ENCODE measurements around the gene OPTC.
"Not testable (repeated sequence)": the region's sequence is repeated elsewhere in the genome, so short reads cannot be mapped to it uniquely, and the experiment has no call there.

Gene OPTC

DNA sequence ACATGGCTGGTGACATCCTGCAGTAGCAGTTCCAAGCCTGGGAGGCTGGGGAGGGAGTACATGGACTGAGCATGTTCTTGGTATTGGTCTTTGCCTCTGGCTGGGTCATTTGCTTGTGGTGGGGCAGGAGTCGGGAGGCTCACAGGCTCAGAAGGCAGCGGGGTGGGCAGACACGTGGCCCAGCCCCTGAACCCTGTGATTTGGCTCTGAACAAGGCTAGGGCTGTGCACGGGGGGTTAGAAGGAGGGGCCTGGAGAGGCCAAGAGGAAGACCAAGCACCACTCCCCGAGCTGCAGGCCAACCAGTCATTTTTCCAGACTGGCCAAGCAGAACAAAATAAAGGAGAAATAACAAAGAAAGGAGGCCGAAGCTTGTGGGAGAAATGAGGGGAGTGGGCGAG lies 28.0 kb upstream of the OPTC start:
- no peak for DNase-seq (ENCODE audit: low spot score)

DNA sequence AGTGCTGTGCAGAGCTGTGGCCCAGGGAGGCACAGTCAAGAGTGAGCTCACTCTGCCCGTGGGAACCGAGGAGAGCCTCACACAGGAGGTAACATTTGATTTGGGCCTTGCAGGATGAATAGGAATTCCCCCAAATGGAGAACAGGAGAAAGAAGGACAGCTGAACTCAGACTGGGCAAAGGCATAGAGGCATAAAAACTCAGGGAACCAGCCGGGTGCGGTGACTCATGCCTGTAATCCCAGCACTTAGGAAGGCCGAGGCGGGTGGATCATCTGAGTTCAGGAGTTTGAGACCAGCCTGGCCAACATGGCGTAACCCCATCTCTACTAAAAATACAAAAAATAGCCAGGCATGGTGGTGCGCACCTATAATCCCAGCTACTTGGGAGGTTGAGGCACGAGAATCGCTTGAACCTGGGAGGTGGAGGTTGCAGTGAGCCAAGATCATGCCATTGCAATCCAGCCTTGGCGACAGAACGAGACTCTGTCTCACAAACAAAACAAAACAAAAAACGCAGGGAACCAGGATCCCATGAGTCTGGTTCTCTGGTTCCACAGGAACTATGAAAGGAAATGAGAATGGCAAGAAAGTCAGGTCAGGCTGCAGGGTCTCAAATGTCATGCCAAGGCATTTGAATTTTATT lies 26.9 kb upstream of the OPTC start:
- DNase-seq (ENCODE audit: low spot score), result not testable (repeated sequence)

- DNase-seq (ENCODE audit: low spot score), result no peak
These were observed 26.4 kb upstream of the OPTC start for GRCh38 chr1:203467550-203467921.

- no peak for DNase-seq (ENCODE audit: low spot score)
These were observed 25.6 kb upstream of the OPTC start for GRCh38 chr1:203468326-203468725.

DNA sequence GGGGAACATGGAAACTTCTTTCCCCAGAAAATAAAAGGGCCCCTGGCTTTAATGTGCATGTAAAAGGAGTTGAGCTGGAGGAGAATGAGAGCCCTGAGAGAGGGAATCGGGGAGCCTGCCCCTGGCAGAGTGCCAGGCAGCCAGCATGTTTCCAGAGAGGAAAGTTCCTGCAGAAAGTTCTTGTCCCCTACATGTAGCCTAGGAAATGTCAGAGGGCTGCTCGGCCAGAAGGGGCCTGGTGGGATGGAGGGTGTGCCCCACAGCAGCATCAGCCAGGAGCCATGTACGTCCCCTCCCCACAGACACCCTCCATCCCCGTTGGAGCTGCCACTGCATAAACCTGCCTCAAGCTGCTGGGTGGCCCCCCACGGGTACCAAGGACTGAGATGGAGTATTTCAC lies 23.7 kb upstream of the OPTC start:
- DNase-seq (ENCODE audit: low spot score), result no peak

DNA sequence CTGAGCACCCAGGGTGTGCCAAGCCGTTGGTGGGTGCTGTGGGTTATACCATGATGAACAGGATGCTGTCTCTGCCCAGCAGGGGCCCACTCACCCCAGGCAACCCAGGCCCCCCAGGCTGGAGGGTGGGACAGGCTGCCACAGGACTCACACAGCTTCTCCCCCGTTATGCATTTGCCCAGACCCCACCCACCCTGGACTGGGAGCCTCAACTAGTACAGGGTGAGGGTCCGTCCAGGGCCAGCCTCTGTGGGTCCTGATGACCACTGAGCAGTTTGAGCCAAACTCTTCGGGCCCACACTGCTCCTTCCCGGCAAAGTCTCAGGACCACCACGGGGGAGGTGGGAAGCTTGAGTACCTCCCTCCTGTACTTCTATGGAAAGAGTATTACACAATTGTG lies 22.1 kb upstream of the OPTC start:
- no peak for DNase-seq (ENCODE audit: low spot score)

GRCh38 chr1:203473281-203473680 lies 20.7 kb upstream of the OPTC start:
- no peak for DNase-seq (ENCODE audit: low spot score)

- no peak for DNase-seq (ENCODE audit: low spot score)
These were observed 20.1 kb upstream of the OPTC start for GRCh38 chr1:203473781-203474305.

- DNase-seq (ENCODE audit: low spot score), result no peak
These were observed 18.7 kb upstream of the OPTC start, which contains the start of gene PRELP for GRCh38 chr1:203475012-203475981. Gene PRELP, plus strand, starts transcription at chr1:203475806. Its CDS starts 7,379 bp downstream, at chr1:203483185.

DNA sequence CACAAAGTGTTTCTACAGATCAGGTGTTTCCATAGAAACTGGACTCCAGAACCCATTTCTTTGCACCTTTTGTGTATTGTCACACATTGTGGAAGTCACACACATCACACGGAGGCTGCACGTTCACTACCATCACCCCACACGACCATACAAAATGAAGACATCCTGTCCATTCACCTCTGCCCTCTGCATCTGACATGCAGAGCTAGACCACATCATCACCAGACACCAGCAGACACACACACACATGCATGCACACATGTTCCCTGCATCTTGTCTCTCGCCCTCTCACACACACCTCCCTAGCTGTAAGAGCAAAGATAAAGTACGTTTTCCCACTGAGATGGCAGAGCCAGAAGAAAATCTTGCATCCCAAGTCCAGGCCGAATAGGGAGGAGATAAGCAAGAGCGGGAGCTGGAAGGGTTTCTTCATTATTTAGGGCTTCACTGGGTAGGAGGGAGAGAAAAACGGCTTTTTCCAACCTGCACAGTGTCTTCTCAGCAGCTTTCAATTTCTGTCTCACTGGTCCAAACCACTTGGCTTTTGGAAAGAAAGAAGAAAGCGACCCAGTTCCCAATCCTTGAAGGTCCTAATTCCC lies 17.6 kb upstream of the OPTC start:
- no peak for DNase-seq (ENCODE audit: low spot score)

- no peak for DNase-seq (ENCODE audit: low spot score)
These were observed 16.2 kb upstream of the OPTC start for GRCh38 chr1:203477748-203478147.

GRCh38 chr1:203478231-203478630 lies 15.7 kb upstream of the OPTC start:
- no peak for DNase-seq (ENCODE audit: low spot score)

DNA sequence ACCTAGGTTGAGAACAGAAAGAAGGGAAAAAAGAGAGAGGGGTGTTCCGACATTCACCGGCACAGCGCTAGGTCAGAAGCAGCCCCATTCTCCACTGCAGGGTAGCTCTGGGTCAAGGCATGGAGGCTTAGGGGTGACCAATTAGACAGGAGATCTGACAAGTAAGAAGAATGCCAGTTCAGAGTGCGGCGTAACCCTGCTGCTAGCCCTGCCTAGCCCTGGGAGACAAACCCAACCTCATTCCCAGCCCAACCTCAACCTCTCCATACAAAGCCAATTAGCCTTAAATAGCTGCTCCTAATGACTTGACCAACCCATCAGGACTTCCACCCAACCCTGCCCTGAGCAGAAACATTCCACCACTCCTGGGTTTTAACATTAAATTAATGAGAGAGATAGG lies 15.0 kb upstream of the OPTC start:
- DNase-seq (ENCODE audit: low spot score), result no peak

DNA sequence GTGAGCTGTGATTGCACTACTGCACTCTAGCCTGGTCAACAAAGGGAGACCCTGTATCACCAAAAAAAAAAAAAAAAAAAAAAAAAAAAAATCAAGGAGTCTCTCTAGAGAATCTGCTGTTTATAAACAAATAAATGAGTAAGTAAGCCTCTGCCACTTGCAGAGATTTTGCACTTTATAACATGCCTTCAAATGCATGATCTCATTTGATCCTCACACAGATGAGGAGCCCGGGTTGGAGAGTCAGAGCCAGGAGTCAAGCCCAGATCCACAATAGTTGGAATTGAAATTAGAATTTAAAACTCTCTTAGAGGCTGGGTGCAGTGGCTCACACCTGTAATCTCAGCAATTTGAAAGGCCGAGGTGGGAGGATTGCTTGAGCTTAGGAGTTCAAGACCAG lies 14.3 kb upstream of the OPTC start:
- DNase-seq (ENCODE audit: low spot score), result no peak

DNA sequence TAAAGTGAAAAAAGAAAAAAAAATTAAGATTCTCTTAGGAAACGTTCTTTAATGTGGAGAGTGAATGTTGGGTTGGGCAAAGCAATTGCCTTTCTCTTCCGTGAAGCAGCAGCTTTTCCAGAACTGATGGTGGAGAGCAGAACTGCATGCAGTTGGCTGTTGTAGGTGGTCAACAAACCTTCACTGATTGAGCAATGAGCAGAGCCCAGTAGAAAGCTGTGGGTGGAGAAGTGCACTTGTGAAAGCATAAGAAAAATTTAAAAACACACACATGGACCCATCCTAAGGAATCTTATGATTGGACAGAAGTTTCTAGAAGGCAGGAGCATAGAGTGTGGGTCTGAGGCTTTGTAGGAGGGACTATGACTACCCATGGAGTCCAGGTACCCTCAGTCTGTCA lies 13.9 kb upstream of the OPTC start:
- peak; percentile 44 for DNase-seq (ENCODE audit: low spot score)

DNA sequence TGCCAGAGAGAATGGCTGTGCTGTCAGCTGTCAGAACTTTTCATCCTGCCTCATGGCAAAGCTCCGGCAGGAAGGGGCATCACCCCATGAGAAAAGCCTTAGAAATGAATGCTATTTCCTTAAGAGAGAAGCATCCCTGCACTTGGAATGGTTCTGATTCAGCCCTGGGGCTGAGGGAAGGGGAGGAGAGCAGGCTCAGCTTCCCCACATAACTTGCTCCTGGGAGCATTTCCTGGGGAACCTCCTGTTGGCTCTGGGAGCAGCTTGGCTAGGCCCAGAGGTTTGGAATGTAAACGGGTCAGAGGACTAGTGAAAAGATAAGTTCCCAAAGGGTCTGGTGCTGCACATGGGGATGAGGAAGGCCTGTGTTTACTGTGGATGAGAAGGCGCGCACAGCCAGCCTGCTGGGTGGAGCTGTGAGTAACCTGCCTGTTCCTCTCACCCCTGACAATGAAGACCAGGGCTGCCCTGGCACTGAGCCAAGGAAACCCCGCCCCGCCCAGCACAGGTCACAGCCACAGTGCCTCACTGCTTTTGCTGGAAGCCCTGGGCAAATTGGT lies 13.3 kb upstream of the OPTC start:
- peak; percentile 40 for DNase-seq (ENCODE audit: low spot score)

DNA sequence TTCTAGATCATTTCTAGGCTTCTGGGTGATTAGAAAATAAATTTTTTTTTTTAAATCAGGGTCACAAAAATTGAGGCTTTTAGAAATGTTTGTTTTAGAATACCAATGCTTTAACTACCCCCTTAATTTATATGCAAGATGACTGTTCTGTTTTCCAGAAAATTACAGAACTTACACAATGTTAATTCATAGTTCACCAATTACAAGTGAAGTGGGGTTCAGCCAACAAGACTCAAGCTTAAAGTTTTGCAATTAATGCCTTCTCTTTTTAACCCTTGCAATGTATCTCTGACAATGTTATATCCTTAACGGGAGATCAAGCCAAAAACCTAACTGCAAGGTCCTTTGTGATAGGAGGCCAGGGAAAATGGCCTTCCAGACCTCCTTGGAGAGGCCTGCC lies 12.8 kb upstream of the OPTC start:
- no peak for DNase-seq (ENCODE audit: low spot score)

- no peak for DNase-seq (ENCODE audit: low spot score)
These were observed 7.2 kb upstream of the OPTC start for GRCh38 chr1:203486618-203487370.

DNA sequence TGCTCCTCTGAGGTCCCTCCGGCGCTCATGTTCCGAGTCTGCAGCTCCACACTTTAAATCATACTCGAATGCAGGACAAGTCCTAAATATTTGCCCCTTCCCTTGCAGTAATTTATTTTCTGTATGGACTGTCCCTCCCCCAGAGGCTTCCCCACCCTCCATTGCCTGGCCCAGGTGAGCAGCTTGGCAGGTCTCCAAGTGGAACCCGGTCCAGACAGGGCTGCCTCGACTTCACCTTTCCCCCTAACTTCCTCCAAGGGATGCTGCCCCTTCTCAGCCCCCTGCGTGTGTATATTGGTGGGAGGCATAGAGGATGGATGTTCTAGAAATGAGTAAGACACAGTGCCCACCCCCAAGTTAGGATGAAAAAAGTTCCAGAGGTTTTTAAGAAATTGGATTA lies 5.4 kb upstream of the OPTC start:
- no peak for DNase-seq (ENCODE audit: low spot score)

DNA sequence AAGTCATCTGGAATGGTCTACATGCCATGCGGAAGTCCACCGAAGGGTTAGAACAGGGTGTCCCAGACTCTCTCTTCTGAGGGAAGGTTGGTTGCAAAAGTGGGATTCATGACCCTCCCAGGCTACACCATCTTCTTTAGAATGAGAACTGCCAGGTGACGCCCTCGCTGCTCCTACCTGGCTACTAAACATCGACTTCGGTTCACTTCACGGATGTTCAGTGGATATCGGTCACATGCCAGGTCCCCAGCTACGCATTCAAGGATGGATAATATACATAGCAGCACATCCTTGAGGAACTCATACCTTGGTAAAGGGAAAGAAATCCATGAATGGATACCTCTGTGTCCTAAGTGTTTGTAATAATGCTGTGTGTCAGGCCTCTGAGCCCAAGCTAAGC lies 3.3 kb upstream of the OPTC start:
- no peak for DNase-seq (ENCODE audit: low spot score)

DNA sequence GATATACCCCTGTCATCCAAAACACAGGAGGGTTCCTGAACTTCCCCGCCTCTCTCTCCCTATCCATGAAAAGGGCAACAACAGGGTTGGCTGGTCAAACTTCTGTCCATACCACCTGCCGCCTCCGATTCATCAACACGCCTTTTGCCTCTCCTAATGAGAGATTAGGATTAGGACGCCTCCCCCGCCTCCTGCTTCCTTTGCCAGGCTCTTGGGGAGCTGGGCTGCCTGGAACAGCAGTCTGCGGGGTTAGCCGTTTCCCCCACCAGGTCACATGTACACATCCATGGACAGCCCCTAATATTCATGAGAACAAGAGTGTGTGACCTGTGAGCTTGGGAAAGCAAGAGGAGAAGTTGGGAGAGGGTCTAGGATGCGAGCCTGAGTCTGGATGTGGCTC lies 2.3 kb upstream of the OPTC start:
- no peak for DNase-seq (ENCODE audit: low spot score)
